GM23248 (cell line): ENCODE results near the gene NQO1. TPM values are rescaled to one million over a fixed set of nuclear protein-coding genes. Genes with fewer than 3 reads are reported as not detected.

Experiments
- DNase-seq: peaks from one replicate; pipeline ENCODE4 v3.0.0-alpha.2; 2015
- H2AFZ ChIP-seq: fragments of 200-600 bp; sonication (generic); 2 replicates; pipeline ENCODE4 v1.6.1; 2016; ENCODE audit warnings: antibody characterized with exemption
- H3F3A ChIP-seq: fragments of 200-600 bp; sonication (generic); 2 replicates; pipeline ENCODE4 v1.6.1; 2016; ENCODE audit warnings: mild to moderate bottlenecking, antibody characterized with exemption, mixed run types; ENCODE audit not compliant: insufficient read depth
- H3K27ac ChIP-seq: fragments of 200-600 bp; sonication (generic); 2 replicates; pipeline ENCODE4 v1.5.1; 2016; ENCODE audit warnings: mild to moderate bottlenecking
- H3K27me3 ChIP-seq: fragments of 200-600 bp; sonication (generic); replicated peaks from 2 replicates; pipeline ENCODE4 v1.6.1; 2016; ENCODE audit warnings: mild to moderate bottlenecking; ENCODE audit not compliant: insufficient read depth
- H3K36me3 ChIP-seq: fragments of 200-600 bp; sonication (generic); 2 replicates; pipeline ENCODE4 v1.6.1; 2016; ENCODE audit warnings: low read depth, mild to moderate bottlenecking
- H3K4me1 ChIP-seq: fragments of 200-600 bp; sonication (generic); 2 replicates; pipeline ENCODE4 v1.6.1; 2016; ENCODE audit warnings: mild to moderate bottlenecking; ENCODE audit not compliant: insufficient read depth
- H3K4me2 ChIP-seq: fragments of 200-600 bp; sonication (generic); one replicate; pipeline ENCODE4 v1.6.1; 2016; ENCODE audit warnings: mild to moderate bottlenecking; ENCODE audit not compliant: unreplicated experiment
- H3K4me3 ChIP-seq: fragments of 200-600 bp; sonication (generic); 2 replicates; pipeline ENCODE4 v1.5.1; 2016; ENCODE audit warnings: mild to moderate bottlenecking
- H3K79me2 ChIP-seq: fragments of 200-600 bp; sonication (generic); 2 replicates; pipeline ENCODE4 v1.6.1; 2016; ENCODE audit warnings: mild to moderate bottlenecking; ENCODE audit not compliant: insufficient read depth
- H3K9ac ChIP-seq: fragments of 200-600 bp; sonication (generic); 2 replicates; pipeline ENCODE4 v1.6.1; 2016; ENCODE audit warnings: mild to moderate bottlenecking
- H3K9me2 ChIP-seq: fragments of 200-600 bp; sonication (generic); 2 replicates; pipeline ENCODE4 v1.6.1; 2016; ENCODE audit warnings: mixed run types, mild to moderate bottlenecking, moderate library complexity; ENCODE audit not compliant: insufficient read depth
- H3K9me3 ChIP-seq: fragments of 200-600 bp; sonication (generic); one replicate; pipeline ENCODE4 v1.6.1; 2017; ENCODE audit warnings: low read depth
- H4K20me1 ChIP-seq: fragments of 200-600 bp; sonication (generic); 2 replicates; pipeline ENCODE4 v1.6.0; 2016; ENCODE audit not compliant: insufficient read depth
- EZH2 ChIP-seq: fragments of 200-600 bp; sonication (generic); IDR thresholded peaks from 2 replicates; pipeline ENCODE4 v1.6.1; 2018; ENCODE audit warnings: antibody characterized with exemption, mild to moderate bottlenecking; ENCODE audit not compliant: insufficient read depth, poor library complexity, severe bottlenecking
- EZH2phosphoT487 ChIP-seq: fragments of 200-600 bp; sonication (generic); IDR thresholded peaks from 2 replicates; pipeline ENCODE4 v1.6.1; 2018; ENCODE audit warnings: antibody characterized with exemption, moderate library complexity, mild to moderate bottlenecking, low read depth; ENCODE audit not compliant: insufficient read depth
- WGBS, 2 experiments: methylation state at CpG; one replicate each; pipeline ENCODE4 v1.1.6; 2015 to 2017; ENCODE audit warnings: low lambda C conversion rate in 2 of 2, low coverage in 1 of 2; ENCODE audit errors: missing lambda C conversion rate in 2 of 2; 5-methylcytosine and 5-hydroxymethylcytosine counted together
- in situ Hi-C: fragments of 300-500 bp; cut with MboI; formaldehyde crosslinking; loops from 2 replicates; pipeline ENCODE4 v1.15.0; 2020
- polyA plus RNA-seq: library from polyadenylated mRNA; unstranded; fragments of >200 nt; fragmentation: Nextera tagmentation; extraction: Ambion mirVana; gene quantifications from 2 replicates; pipeline ENCODE4 v1.2.1, GENCODE V29; 2016
- total RNA-seq: library from RNA; depleted of rRNA; stranded (reverse); fragments of >200 nt; shearing (Covaris generic); gene quantifications from 2 replicates; pipeline ENCODE4 v1.2.3, GENCODE V29; 2014

Gene NQO1
- total and polyA plus RNA-seq, 2 experiments from 2014 or later: 431 to 501 TPM

- Histone ChIP-seq H3K9me3 (no peaks in the 10 kb centered on the region), H3K9me2 (no peaks in the 10 kb centered on the region), H3K4me3 (no peak overlapping the region), H3K27me3 (no peaks in the 10 kb centered on the region), H4K20me1 (0 out of 2 replicates have a peak, but pooled peaks cover 4% of the 10 kb centered on the region), H3K36me3 (peaks cover 57% of the 10 kb centered on the region), H3F3A (peaks cover 64% of the 10 kb centered on the region), H3K4me2 (no peak overlapping the region), H3K27ac (no peak overlapping the region), H3K4me1 (peaks cover 22% of the 10 kb centered on the region), H3K9ac (no peak overlapping the region), H2AFZ (no peak overlapping the region), H3K79me2 (peaks cover 92% of the 10 kb centered on the region)
- TF ChIP-seq EZH2phosphoT487 (no peak), EZH2 (no peak)
- in situ Hi-C loops: no loop called here
- no peak for DNase-seq
- WGBS, 2 experiments: 97 to 100% methylated on average over 1 of the region's 1 CpG
These were observed 26.4 kb downstream of the NQO1 start for GRCh38 chr16:69699915-69700314.

DNA sequence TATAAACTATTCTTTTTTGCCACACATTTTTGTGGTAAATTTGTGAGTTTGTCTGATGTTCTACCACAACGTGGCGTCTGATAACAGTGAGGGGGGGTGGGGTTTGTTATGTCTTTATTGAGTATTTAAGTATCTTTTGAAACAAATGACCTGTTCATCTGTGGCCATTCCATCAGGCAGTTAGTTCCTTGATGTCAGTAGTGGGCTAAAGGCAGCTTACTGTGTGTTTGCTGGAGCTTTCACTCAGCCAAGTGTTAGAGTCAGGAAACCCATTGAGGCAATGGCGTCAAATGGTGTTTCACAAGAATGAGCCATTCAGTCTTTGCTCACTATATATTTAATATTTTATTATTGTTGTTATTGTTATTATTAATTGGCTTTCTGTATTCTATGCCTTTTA, 28.0 kb downstream of the NQO1 start:
- Histone ChIP-seq H3K27ac (no peak overlapping the region), H4K20me1 (0 out of 2 replicates have a peak, but pooled peaks cover 4% of the 10 kb centered on the region), H3K27me3 (no peaks in the 10 kb centered on the region), H3F3A (peaks cover 64% of the 10 kb centered on the region), H3K79me2 (peaks cover 95% of the 10 kb centered on the region), H3K36me3 (peaks cover 61% of the 10 kb centered on the region), H3K9ac (no peak overlapping the region), H3K4me1 (peaks cover 16% of the 10 kb centered on the region), H3K4me2 (no peak overlapping the region), H3K4me3 (no peak overlapping the region), H2AFZ (no peak overlapping the region), H3K9me2 (no peaks in the 10 kb centered on the region), H3K9me3 (no peaks in the 10 kb centered on the region)
- in situ Hi-C loops: no loop called here
- DNase-seq: no peak
- WGBS, 2 experiments: 93 to 98% methylated on average over 3 of the region's 3 CpGs
- TF ChIP-seq EZH2phosphoT487 (no peak), EZH2 (no peak)

GRCh38 chr16:69693916-69694315, 32.4 kb downstream of the NQO1 start:
- Histone ChIP-seq H3K4me2 (no peak overlapping the region), H3K4me3 (no peak overlapping the region), H3K9ac (no peak overlapping the region), H3K9me2 (no peaks in the 10 kb centered on the region), H4K20me1 (no peaks in the 10 kb centered on the region), H3K9me3 (no peaks in the 10 kb centered on the region), H3K79me2 (peaks cover 66% of the 10 kb centered on the region), H3K4me1 (peaks cover 8% of the 10 kb centered on the region; the same call in 1 of the 2 replicates), H3K36me3 (peaks cover 83% of the 10 kb centered on the region), H3F3A (peaks cover 72% of the 10 kb centered on the region), H3K27ac (no peak overlapping the region), H2AFZ (no peak overlapping the region), H3K27me3 (no peaks in the 10 kb centered on the region)
- no peak for DNase-seq
- no peak for TF ChIP-seq EZH2
- no peak for TF ChIP-seq EZH2phosphoT487
- in situ Hi-C loops: no loop called here
- WGBS, 2 experiments: 95 to 100% methylated on average over 2 of the region's 2 CpGs

DNA sequence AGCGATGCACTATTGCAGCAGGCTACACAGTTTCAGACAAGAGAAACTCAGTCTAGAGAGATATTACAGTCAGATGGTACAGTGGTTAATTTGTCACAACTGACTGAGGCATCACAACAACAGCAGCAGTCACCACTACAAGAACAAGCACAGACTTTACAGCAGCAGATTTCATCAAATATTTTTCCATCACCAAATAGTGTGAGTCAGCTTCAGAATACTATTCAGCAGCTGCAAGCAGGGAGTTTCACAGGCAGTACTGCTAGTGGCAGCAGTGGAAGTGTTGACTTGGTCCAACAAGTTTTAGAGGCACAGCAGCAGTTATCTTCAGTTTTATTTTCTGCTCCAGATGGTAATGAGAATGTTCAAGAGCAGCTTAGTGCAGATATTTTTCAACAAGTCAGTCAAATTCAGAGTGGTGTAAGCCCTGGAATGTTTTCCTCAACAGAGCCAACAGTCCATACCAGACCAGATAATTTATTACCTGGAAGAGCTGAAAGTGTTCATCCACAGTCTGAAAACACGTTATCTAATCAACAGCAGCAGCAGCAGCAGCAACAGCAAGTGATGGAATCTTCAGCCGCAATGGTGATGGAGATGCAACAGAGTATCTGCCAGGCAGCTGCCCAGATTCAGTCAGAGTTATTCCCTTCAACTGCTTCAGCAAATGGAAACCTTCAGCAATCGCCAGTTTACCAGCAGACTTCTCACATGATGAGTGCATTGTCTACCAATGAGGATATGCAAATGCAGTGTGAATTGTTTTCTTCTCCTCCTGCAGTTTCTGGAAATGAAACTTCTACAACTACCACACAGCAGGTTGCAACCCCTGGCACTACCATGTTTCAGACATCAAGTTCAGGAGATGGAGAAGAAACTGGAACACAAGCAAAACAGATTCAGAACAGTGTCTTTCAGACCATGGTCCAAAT, 34.1 kb downstream of the NQO1 start:
- in situ Hi-C loops: no loop called here

More for the DNA sequence above, 34.1 kb downstream of the NQO1 start:
- Histone ChIP-seq H3K27me3 (no peaks in the 10 kb centered on the region), H3K4me3 (no peak overlapping the region), H3K9me2 (no peaks in the 10 kb centered on the region), H2AFZ (no peak overlapping the region), H3K9me3 (no peaks in the 10 kb centered on the region), H3K79me2 (peaks cover 56% of the 10 kb centered on the region), H3F3A (peaks cover 70% of the 10 kb centered on the region), H3K36me3 (peaks cover 79% of the 10 kb centered on the region), H3K4me1 (peaks cover 8% of the 10 kb centered on the region; the same call in 1 of the 2 replicates), H3K27ac (peak overlapping the region; percentile 75), H3K4me2 (no peak overlapping the region), H3K9ac (peak overlapping the region; percentile 33), H4K20me1 (no peaks in the 10 kb centered on the region)
- peak; percentile 79 for DNase-seq
- 77 to 78% methylated on average over 4 of the region's 4 CpGs for WGBS, 2 experiments
- TF ChIP-seq EZH2: no peak
- TF ChIP-seq EZH2phosphoT487: no peak
